Activated T-helper 1 cell treated with anti-CD3 and anti-CD28 coated beads, Interleukin-12 subunit alpha, Interleukin-12 subunit beta, Interleukin-2, Interleukin-4 antibody, amounts not matched to agents 30 ng/mL and 10 ng/mL and 1 ng/mL, durations not matched to agents 14 hours and 24 hours and 36 hours (primary cell): Measurements from ENCODE around the gene LTK. TPM values are rescaled to one million over a fixed set of nuclear protein-coding genes. Genes with fewer than 3 reads are reported as not detected.
A peak's percentile ranks its signal among the peaks of the same experiment; 100 is the strongest.

Source experiments
- DNase-seq: peaks from one replicate; pipeline ENCODE4 v3.0.0; 2021; ENCODE audit warnings: low spot score
- H3K27ac Mint-ChIP-seq: one replicate; pipeline ENCODE4 v1.8.0; 2021; ENCODE audit warnings: mild to moderate bottlenecking, mixed read lengths
- H3K27me3 Mint-ChIP-seq: one replicate; pipeline ENCODE4 v1.8.0; 2022; ENCODE audit warnings: mild to moderate bottlenecking, moderate library complexity, mixed read lengths; ENCODE audit not compliant: insufficient read depth
- H3K36me3 Mint-ChIP-seq: one replicate; pipeline ENCODE4 v1.8.0; 2021; ENCODE audit warnings: low read depth, mixed read lengths
- H3K4me1 Mint-ChIP-seq: one replicate; pipeline ENCODE4 v1.8.0; 2021; ENCODE audit warnings: low read depth, mixed read lengths
- H3K4me3 Mint-ChIP-seq: one replicate; pipeline ENCODE4 v1.8.0; 2021; ENCODE audit warnings: mild to moderate bottlenecking, moderate library complexity, mixed read lengths
- H3K9me3 Mint-ChIP-seq: one replicate; pipeline ENCODE4 v1.8.0; 2021; ENCODE audit warnings: mixed read lengths
- intact Hi-C: fragments of 100-400 bp; cut with micrococcal nuclease; formaldehyde crosslinking; loops from one replicate; pipeline ENCODE4 v1.15.1; 2024
- total RNA-seq: library from RNA; stranded (reverse); gene quantifications from 2 replicates; pipeline ENCODE4 v1.2.3, GENCODE V29; 2022

The LTK gene
- total RNA-seq = 0.13 TPM in 1 of 2 replicates, not detected in the other

- no peak for DNase-seq
- H3K4me1 Mint-ChIP-seq = peaks cover 24% of the 10 kb centered on the region
- no peak within 1 kb of the TSS for H3K27ac Mint-ChIP-seq
- intact Hi-C loops = loop anchor here (2.0 kb wide), 2 partner anchors 17 to 47 kb away; no protein-coding TSS in a partner anchor
- H3K9me3 Mint-ChIP-seq = no peaks in the 10 kb centered on the region
- peaks cover 36% of the 10 kb centered on the region for H3K27me3 Mint-ChIP-seq
- H3K4me3 Mint-ChIP-seq = peak within 1 kb of the TSS; percentile 66
- H3K36me3 Mint-ChIP-seq = peaks cover 12% of the 10 kb centered on the region
These were observed at the start of gene LTK for GRCh38 chr15:41513506-41514227. Gene LTK (minus strand): TSS chr15:41513827. CDS start chr15:41513709, 118 bp downstream.

- no peak for DNase-seq
- Mint-ChIP-seq H3K4me3 (no peak overlapping the region), H3K9me3 (no peaks in the 10 kb centered on the region), H3K27me3 (peaks cover 32% of the 10 kb centered on the region), H3K4me1 (peaks cover 8% of the 10 kb centered on the region), H3K27ac (no peak overlapping the region), H3K36me3 (peaks cover 2% of the 10 kb centered on the region)
- intact Hi-C loops = loop anchor here (10.0 kb wide), 1 partner anchor 342 kb away; no protein-coding TSS in a partner anchor
These were observed 49.2 kb upstream of the LTK start for GRCh38 chr15:41562784-41563198.

GRCh38 chr15:41562244-41562643 lies 48.6 kb upstream of the LTK start:
- Mint-ChIP-seq H3K4me3 (no peak overlapping the region), H3K9me3 (no peaks in the 10 kb centered on the region), H3K27me3 (peaks cover 32% of the 10 kb centered on the region)

GRCh38 chr15:41561777-41562145 lies 48.1 kb upstream of the LTK start:
- Mint-ChIP-seq H3K9me3 (no peaks in the 10 kb centered on the region), H3K27ac (no peak overlapping the region), H3K4me3 (no peak overlapping the region), H3K27me3 (peaks cover 35% of the 10 kb centered on the region), H3K4me1 (peaks cover 12% of the 10 kb centered on the region), H3K36me3 (peaks cover 2% of the 10 kb centered on the region)
- no peak for DNase-seq
- intact Hi-C loops = loop anchor here (10.0 kb wide), 1 partner anchor 343 kb away; no protein-coding TSS in a partner anchor

More at GRCh38 chr15:41562244-41562643, 48.6 kb upstream of the LTK start:
- no peak overlapping the region for H3K27ac Mint-ChIP-seq
- intact Hi-C loops = loop anchor here (10.0 kb wide), 1 partner anchor 343 kb away; no protein-coding TSS in a partner anchor
- H3K4me1 Mint-ChIP-seq = peaks cover 12% of the 10 kb centered on the region
- DNase-seq = no peak
- peaks cover 2% of the 10 kb centered on the region for H3K36me3 Mint-ChIP-seq

- Mint-ChIP-seq H3K36me3 (peaks cover 2% of the 10 kb centered on the region), H3K9me3 (no peaks in the 10 kb centered on the region), H3K4me1 (peaks cover 12% of the 10 kb centered on the region), H3K4me3 (peak overlapping the region; percentile 58), H3K27me3 (peaks cover 39% of the 10 kb centered on the region), H3K27ac (no peak overlapping the region)
- DNase-seq = no peak
- intact Hi-C loops = loop anchor here (10.0 kb wide), 1 partner anchor 344 kb away; no protein-coding TSS in a partner anchor
These were observed 47.6 kb upstream of the LTK start for GRCh38 chr15:41561104-41561776.

- no peaks in the 10 kb centered on the region for H3K9me3 Mint-ChIP-seq
- DNase-seq = no peak
- H3K4me3 Mint-ChIP-seq = peak overlapping the region; percentile 58
- H3K27ac Mint-ChIP-seq = no peak overlapping the region
- intact Hi-C loops = loop anchor here (10.0 kb wide), 1 partner anchor 344 kb away; no protein-coding TSS in a partner anchor
- H3K27me3 Mint-ChIP-seq = peaks cover 43% of the 10 kb centered on the region
- H3K36me3 Mint-ChIP-seq = peaks cover 2% of the 10 kb centered on the region
- peaks cover 12% of the 10 kb centered on the region for H3K4me1 Mint-ChIP-seq
These were observed 46.9 kb upstream of the LTK start for GRCh38 chr15:41560572-41560874.

- DNase-seq = no peak
- H3K4me1 Mint-ChIP-seq = peaks cover 19% of the 10 kb centered on the region
- H3K9me3 Mint-ChIP-seq = no peaks in the 10 kb centered on the region
- peaks cover 49% of the 10 kb centered on the region for H3K27me3 Mint-ChIP-seq
- intact Hi-C loops = loop anchor here (5.0 kb wide), 2 partner anchors 67 to 92 kb away; partner anchors contain the start of gene ITPKA
- peaks cover 2% of the 10 kb centered on the region for H3K36me3 Mint-ChIP-seq
- H3K27ac Mint-ChIP-seq = no peak overlapping the region
- peak overlapping the region; percentile 81 for H3K4me3 Mint-ChIP-seq
These were observed 45.7 kb upstream of the LTK start for GRCh38 chr15:41559239-41559782.

GRCh38 chr15:41558400-41559238 lies 45.0 kb upstream of the LTK start, which contains the start of gene TYRO3:
Gene TYRO3 (plus strand): TSS chr15:41559212. CDS start chr15:41559258, 46 bp downstream.
- intact Hi-C loops = loop anchor here (1.0 to 5.0 kb wide), 4 partner anchors 14 to 216 kb away; partner anchors contain the start of genes ITPKA, MAPKBP1 and RPAP1
- peak within 1 kb of the TSS; percentile 89 for H3K27ac Mint-ChIP-seq

GRCh38 chr15:41557673-41558399 lies 44.2 kb upstream of the LTK start:
- no peaks in the 10 kb centered on the region for H3K9me3 Mint-ChIP-seq
- peaks cover 19% of the 10 kb centered on the region for H3K4me1 Mint-ChIP-seq
- peak overlapping the region; percentile 92 for H3K4me3 Mint-ChIP-seq
- peaks cover 46% of the 10 kb centered on the region for H3K27me3 Mint-ChIP-seq
- DNase-seq = peak; percentile 43
- H3K27ac Mint-ChIP-seq = peak overlapping the region; percentile 89
- intact Hi-C loops = loop anchor here (1.0 to 5.0 kb wide), 7 partner anchors 14 to 253 kb away; partner anchors contain the start of genes ITPKA, MAPKBP1, MGA and RPAP1
- H3K36me3 Mint-ChIP-seq = peaks cover 2% of the 10 kb centered on the region

More at GRCh38 chr15:41558400-41559238, 45.0 kb upstream of the LTK start, which contains the start of gene TYRO3:
- H3K27me3 Mint-ChIP-seq = peaks cover 46% of the 10 kb centered on the region
- DNase-seq = peak; percentile 60
- no peaks in the 10 kb centered on the region for H3K9me3 Mint-ChIP-seq
- peak within 1 kb of the TSS; percentile 92 for H3K4me3 Mint-ChIP-seq
- peaks cover 19% of the 10 kb centered on the region for H3K4me1 Mint-ChIP-seq
- peaks cover 2% of the 10 kb centered on the region for H3K36me3 Mint-ChIP-seq

- Mint-ChIP-seq H3K27ac (peak overlapping the region; percentile 10), H3K36me3 (peaks cover 2% of the 10 kb centered on the region), H3K9me3 (no peaks in the 10 kb centered on the region), H3K27me3 (peaks cover 43% of the 10 kb centered on the region), H3K4me1 (peaks cover 19% of the 10 kb centered on the region), H3K4me3 (no peak overlapping the region)
- intact Hi-C loops = loop anchor here (1.0 to 5.0 kb wide), 5 partner anchors 64 to 255 kb away; partner anchors contain the start of genes ITPKA and MGA
- DNase-seq = no peak
These were observed 43.0 kb upstream of the LTK start for GRCh38 chr15:41556677-41557076.

GRCh38 chr15:41554915-41555314 lies 41.3 kb upstream of the LTK start:
- H3K9me3 Mint-ChIP-seq = no peaks in the 10 kb centered on the region
- DNase-seq = no peak
- H3K4me3 Mint-ChIP-seq = no peak overlapping the region
- peaks cover 31% of the 10 kb centered on the region for H3K27me3 Mint-ChIP-seq
- H3K27ac Mint-ChIP-seq = no peak overlapping the region
- peaks cover 2% of the 10 kb centered on the region for H3K36me3 Mint-ChIP-seq
- peaks cover 19% of the 10 kb centered on the region for H3K4me1 Mint-ChIP-seq
- intact Hi-C loops = loop anchor here (5.0 kb wide), 2 partner anchors 63 to 88 kb away; partner anchors contain the start of gene ITPKA
